Omental fat pad (tissue), 4 donors: ENCODE results near the gene HNF1A. TPM values are rescaled to one million over a fixed set of nuclear protein-coding genes. Genes with fewer than 3 reads are reported as not detected.

ENCODE experiments used
- ATAC-seq: fragments of 150-250 bp; one replicate; pipeline ENCODE4 v1.9.1; 2016; ENCODE audit warnings: mild to moderate bottlenecking, moderate library complexity; ENCODE audit not compliant: low FRiP score
- DNase-seq: peaks from one replicate; pipeline ENCODE4 v3.0.0-alpha.2; 2019; ENCODE audit warnings: low spot score
- CTCF ChIP-seq, 3 donors: fragments of 450-650 bp; IDR thresholded peaks; one replicate each; pipeline ENCODE4 v1.5.1; 2016 to 2017; ENCODE audit warnings: antibody characterized with exemption in 3 of 3, mild to moderate bottlenecking in 3 of 3, moderate library complexity in 2 of 3
- total RNA-seq, 4 donors: library from RNA; depleted of rRNA; stranded (reverse); fragments of >200 nt; gene quantifications; one replicate each; pipeline ENCODE4 v1.1.0, GENCODE V29; 2016

The HNF1A gene
- total RNA-seq, 4 donors from 2014 or later: not detected

- no peak for DNase-seq
- no peak for TF ChIP-seq CTCF (IDR thresholded peaks at IDR 0.05)
- no peak for ATAC-seq
Observed at GRCh38 chr12:120959111-120959878, 19.0 kb upstream of the HNF1A start.

- ATAC-seq (no peak), DNase-seq (no peak)
- no peak for TF ChIP-seq CTCF (IDR thresholded peaks at IDR 0.05)
Observed at GRCh38 chr12:120960657-120961056, 17.7 kb upstream of the HNF1A start.

- ATAC-seq (no peak), DNase-seq (no peak)
Observed at GRCh38 chr12:120961604-120962531, 16.5 kb upstream of the HNF1A start.

GRCh38 chr12:120962532-120963020, 15.8 kb upstream of the HNF1A start:
- DNase-seq (no peak), ATAC-seq (no peak)
- TF ChIP-seq CTCF (IDR thresholded peaks at IDR 0.05): no peak

More at GRCh38 chr12:120961604-120962531, 16.5 kb upstream of the HNF1A start:
- no peak for TF ChIP-seq CTCF (IDR thresholded peaks at IDR 0.05)

GRCh38 chr12:120964298-120964697, 14.0 kb upstream of the HNF1A start:
- no peak for ATAC-seq
- DNase-seq: no peak
- no peak for TF ChIP-seq CTCF (IDR thresholded peaks at IDR 0.05)

- ATAC-seq (no peak), DNase-seq (no peak)
- TF ChIP-seq CTCF (IDR thresholded peaks at IDR 0.05): no peak
Observed at GRCh38 chr12:120965534-120966091, 12.7 kb upstream of the HNF1A start.
